Fibroblast of skin of left biceps (primary cell): ENCODE results near the gene CAP1.
"Not testable (repeated sequence)": the region's sequence is repeated elsewhere in the genome, so short reads cannot be mapped to it uniquely, and the experiment has no call there.

Experiments used
- DNase-seq, 2 experiments: peaks; one replicate each; pipeline ENCODE4 v3.0.0-alpha.2; 2013; ENCODE audit warnings: low read depth in 2 of 2

Gene CAP1, protein sequence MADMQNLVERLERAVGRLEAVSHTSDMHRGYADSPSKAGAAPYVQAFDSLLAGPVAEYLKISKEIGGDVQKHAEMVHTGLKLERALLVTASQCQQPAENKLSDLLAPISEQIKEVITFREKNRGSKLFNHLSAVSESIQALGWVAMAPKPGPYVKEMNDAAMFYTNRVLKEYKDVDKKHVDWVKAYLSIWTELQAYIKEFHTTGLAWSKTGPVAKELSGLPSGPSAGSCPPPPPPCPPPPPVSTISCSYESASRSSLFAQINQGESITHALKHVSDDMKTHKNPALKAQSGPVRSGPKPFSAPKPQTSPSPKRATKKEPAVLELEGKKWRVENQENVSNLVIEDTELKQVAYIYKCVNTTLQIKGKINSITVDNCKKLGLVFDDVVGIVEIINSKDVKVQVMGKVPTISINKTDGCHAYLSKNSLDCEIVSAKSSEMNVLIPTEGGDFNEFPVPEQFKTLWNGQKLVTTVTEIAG

DNA sequence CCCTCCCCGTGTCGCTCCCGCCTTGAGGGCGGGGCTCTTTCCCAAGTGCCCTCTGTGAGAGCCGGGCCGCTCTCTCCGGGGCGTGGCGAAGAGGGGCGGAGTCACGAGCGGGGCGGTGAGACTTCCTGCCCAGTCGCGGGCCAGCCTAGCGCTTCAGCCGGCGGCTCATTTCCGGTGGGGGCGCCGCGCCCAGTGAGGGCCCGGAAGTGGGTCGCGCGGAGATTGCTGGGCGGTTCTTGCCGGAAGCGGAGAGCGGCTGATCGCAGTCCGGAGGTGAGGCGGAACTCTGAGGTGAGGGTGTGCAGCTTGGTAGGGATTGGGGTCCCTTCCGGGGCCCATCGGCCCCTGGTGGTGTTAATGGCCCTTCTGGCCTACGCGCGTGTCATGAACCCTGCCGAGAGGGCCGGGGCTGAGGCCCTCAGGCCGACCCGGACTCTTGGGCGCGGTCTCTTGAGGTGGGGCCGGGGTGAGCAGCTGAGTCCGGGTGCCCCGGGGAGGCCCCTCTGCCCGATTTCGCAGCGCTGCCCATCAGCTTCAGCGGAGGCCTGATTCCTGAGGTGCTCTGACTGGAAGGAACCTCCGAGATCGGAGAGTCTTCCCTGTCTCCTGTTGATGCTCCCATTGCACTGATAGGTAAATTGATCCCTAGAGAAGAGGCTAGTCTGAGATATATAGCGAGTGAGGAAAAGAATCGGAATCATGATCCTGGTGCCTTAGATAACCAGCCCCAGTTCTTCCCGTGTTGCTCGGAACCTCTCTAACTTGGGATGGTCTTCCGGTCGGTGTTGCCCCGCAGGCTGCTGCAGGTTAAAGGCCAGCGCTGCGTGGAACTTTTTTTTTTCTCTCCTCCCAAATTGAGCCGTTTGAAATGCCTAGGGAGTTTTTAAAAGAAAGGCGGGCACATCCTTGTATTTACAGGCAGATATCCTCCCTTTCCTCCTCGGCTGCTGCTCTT lies at the start of gene CAP1:
CAP1 (plus strand) TSS at position 219 of the 955 bp plus-strand sequence. CDS start 18,618 bp downstream, outside the sequence.
- peak; percentile 96 to 97 for DNase-seq

DNA sequence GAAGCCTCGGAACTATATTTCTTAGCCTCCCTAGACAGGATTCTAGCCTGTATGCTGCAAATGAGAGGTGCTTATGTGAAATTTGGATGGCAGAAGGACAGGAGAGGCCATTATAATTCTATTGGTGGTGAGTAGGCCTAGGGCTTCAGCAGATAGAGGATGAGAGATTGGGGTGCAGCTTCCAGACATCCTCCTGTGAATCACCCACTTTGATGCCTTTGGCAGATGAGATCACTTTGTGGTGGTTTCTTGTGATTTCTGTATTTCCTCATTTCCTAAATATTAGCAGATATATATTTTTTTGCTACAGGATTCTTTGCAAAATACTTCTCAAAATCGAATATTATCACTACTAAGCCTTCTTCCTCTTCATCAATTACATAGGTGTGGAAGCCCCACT lies 48.3 kb upstream of the CAP1 start:
- no peak for DNase-seq

DNA sequence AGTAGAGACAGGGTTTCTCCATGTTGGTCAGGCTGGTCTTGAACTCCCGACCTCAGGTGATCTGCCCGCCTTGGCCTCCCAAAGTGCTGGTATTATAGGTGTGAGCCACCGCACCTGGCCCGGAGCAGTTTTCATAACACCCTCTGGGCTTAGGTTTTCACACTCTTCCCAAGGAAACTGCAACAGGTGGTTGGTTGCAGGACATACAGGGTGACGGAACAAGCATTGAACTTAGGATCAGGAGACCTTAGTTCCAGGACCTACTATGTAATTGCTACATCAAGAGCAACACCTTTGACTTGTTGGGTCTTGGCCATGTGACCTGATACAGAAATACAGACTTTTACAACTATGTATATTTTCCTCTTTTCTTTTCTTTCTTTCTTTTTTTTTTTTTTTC lies 47.6 kb upstream of the CAP1 start:
- no peak for DNase-seq

DNA sequence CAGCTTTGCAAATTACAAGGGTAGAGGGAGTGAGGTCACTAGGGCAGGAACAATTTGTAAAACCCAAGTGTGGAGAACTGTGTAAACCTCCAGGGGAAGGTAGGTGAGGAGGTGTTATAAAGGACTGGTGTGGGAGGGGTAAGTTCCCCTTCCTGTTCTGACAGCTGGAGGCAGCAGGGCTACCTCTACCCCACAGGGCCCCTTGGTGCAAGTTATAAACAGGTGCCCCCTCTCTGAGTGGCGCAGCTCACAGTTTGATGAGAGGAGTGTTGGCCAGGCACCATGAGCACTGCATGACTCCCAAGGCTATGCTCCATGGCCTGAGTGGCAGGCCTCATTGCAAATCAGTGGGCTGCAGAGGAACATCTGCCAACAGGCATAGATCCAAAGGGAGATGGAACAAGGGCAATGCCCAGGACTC lies 44.5 kb upstream of the CAP1 start:
- DNase-seq = no peak

DNA sequence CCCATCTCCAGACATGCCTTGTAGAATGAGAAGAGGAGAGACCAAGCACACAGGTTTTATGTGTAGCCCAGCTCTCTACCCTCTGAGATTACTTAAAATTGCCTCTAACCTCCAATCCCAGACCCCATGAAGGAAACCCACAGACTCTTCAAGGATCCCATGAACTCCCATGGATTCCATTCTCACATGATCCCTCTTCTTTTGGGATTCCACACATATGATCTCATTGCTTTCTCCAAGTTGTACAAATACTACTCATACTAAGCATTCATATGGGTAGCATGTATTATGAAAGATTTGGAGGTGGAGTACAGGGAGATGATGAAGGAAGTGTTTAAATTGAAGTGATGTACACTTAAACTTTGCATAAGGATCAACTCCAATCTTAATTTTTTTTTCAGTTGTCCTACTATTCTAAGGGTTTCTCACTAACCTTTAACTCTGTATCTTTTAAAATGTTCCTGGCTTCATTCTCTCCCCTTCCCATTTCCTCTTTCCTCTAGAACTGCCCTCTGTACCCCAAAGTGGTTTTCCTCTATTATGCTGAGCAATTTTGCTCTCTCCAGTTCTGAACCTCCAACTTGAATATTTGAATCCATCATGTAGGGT lies 44.0 kb upstream of the CAP1 start:
- no peak for DNase-seq

DNA sequence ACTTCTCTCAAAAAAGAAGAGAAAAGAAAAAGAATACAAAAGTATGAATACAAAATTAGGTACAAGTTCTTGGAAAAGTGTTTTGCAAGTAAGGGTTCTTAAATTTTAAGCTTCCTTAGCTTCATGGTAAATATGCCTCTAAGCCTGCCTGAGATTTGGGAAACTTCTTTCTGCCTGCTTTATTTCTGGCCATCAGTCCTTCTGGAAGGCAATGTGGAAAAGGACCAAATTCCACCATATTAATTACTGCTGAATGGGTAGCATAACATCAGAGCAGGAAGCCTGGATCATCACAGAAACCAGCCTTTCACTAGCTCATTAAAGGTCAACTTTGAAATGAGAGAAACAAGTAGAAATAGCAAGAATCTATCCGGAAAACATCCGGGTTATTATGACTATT lies 39.1 kb upstream of the CAP1 start:
- DNase-seq = no peak

DNA sequence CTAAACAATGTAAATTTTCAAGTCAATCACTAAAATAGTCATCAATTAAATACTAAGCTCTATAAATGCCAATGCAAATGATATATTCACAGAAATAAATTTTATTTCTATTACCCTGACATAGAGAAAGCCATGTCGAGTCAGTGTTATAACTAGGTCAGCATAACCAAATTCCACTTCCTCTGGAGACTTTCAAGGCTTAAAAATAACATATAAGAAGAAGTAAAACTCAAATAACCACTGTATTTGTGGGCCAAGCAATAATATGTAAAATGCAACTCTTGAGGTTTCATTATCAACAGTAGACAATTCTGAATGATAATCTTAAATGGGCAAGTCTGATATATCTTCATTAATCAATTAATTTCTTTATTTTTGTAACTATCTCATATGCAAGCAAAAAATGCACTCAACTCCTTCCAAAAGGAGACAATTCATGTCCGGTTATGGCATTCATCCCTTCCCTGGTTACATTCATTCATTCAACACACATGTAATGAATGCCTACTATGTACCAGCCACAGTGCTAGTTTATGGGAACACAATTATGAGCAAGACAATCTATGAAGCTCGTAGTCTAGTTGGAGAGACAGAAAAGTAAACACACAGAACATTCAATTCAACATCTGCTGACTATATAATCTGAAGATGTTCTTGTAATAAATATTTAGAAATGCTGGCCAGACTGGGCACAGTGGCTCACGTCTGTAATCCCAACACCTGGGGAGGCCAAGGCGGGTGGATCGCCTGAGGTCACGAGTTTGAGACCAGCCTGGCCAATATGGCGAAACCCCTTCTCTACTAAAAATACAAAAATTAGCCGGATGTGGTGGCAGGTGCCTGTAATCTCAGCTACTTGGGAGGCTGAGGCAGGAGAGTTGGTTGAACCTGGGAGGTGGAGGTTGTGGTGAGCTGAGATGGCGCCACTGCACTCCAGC lies 37.1 kb upstream of the CAP1 start:
- DNase-seq = no peak

DNA sequence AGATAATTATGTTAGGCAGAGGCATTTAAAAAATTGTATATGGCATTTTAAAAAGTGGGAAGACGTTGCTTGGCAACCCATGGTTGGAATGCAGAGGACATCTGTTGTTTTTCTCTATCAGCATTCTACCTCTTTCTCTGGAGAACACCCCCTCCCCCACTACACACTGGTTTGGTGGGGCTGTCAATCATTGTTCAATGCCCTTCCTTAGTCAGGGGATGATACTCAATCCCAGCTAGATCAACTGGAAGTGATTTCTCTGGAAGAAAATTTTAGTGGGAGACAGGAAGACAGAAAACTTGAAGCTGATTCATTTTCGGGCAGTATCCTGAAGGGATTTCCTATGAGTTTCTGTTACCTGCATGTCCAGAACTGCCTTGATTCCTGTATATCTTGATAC lies 35.7 kb upstream of the CAP1 start:
- DNase-seq = no peak

DNA sequence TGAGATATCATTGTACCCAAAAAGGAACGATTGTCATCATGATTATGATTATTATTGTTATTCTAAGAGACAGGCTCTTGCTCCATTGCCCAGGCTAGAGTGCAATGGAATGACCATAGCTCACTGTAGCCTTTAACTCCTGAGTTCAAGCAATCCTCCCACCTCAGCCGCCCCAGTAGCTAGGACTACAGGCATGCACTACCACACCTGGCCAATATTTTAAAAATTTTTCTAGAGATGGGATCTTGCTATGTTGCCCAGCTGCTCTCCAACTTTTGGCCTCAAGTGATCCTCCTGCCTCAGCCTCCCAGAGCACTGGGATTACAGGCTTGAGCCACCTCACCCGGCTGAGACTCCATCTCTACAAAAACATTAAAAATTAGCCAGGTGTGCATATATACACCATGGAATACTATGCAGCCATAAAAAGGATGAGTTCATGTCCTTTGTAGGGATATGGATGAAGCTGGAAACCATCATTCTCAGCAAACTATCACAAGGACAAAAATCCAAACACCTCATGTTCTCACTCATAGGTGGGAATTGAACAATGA lies 33.0 kb upstream of the CAP1 start:
- not testable (repeated sequence) for DNase-seq

DNA sequence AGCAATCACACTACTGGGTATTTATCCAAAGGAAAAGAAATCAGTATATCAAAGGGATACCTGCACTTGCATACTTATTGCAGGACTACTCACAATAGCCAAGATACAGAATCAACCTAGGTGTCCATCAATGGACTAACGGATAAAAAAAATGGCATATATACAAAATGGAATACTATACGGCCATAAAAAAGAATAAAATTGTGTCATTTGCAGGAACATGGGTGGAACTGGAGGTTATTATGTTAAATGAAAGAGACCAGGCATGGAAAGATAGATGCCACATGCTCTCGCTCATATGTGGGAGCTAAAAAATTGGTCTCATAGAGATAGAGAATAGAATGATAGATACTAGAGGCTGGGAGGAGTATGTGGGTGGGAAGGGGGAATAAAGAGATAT lies 29.3 kb upstream of the CAP1 start:
- DNase-seq = no peak

DNA sequence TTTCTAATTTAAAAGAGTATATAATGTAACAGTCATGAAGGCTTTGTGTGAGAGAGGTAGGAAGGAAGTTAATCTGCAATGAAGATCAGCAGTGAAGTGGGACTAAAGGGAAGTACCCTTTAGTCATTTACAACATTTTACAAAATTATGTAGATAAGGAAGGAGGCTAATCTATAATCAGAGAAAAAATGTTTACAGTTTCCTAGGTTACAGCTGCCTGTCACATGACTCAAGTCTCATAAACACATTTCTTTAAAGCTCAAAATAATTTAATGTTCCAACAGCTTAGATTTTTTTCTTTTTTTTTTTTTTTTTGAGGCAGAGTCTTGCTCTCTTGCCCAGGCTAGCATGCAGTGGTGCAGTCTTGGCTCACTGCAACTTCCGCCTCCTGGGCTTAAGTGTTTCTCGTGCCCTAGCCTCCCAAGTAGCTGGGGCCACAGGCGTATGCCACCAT lies 26.2 kb upstream of the CAP1 start:
- DNase-seq = no peak

DNA sequence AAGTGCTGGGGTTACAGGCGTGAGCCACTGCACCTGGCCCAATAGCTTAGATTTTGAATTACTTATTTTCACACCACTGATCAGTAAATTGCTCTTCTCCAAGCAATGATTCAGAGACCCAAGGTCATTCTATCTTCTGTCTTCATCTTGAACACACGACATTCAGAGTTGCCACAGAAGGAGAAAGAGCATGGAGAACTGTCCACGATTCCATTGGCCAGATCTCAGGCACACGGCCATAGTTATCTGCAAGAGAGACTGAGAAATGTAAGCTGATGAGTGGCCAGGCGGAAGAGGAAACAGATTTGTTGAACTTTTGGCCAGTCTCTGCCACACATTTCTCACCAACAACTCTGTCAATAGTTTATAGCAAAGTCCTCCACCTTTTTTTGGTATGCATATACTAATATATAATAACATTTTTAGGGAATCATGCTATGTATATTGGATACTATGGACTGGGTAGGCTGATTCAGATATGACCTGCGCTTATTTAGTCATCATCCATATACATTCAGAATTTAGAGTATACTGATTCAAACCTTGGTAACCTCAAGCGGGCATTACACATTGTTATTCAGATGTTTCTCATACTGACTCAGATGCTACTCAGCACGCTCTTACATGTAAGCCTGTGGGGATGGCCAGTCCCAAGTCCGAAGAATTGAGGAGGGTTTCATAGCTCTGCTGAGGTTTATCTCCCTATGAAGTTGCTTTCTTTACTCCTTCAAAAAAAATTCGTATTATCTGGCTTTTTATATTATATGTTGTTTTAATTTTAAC lies 25.5 kb upstream of the CAP1 start:
- peak; percentile 49 to 53 for DNase-seq

DNA sequence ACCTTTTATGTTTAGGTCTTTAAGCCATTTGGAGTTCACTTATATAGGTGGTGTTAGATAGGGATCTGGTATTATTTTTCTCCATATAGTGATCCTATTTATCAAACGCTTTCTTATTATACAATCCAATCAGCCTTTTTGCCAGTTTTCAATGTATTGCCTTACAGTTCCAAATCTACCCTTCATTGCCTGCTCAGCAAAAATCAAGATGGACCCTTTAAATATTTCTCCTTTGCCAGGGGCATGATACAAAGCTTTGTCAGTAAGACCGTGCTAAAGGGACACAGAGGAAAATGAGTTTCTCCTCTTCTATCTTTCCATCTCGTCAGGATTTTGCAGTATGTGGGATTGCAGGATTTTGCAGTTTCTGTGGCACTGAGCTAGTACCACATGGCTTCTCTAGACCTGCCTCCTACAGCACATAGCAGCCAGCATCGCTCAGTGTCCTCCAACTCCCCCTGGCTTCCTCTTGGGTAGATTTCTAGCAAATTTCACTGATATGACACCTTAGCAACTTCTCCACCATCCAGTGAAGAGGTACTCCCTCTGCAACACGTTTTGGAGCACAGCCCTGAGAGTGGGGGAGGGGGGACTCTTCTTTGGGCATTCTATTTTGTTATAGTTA lies 22.5 kb upstream of the CAP1 start:
- DNase-seq = no peak

DNA sequence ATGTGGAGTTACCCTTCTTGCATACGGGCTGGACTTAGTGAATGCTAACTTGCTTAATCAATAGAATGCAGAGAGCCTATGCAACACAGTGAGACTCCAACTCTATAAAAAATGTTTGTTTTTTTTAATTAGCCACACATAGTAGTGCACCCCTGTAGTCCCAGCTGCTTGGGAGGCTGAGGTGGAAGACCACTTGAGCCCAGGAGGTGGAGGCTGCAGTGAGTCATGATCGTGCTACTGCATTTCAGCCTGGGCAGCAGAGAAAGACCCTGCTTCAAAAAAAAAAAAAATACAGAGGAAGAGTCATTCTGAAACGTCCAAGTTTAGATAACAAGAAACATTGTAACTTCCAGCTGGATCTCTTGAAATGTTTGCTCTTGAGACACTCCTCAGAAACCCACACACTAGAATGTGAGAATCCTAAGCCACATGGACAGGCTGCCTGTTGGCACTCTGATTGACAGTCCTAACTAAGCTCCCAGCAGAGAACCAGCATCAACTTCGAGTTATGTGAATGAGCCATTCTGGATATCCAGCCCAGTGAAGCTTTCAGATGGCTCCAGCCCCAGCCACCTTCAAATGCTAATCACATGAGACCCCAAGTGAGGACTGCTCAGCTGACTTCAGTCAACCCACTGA lies 20.0 kb upstream of the CAP1 start:
- no peak for DNase-seq

DNA sequence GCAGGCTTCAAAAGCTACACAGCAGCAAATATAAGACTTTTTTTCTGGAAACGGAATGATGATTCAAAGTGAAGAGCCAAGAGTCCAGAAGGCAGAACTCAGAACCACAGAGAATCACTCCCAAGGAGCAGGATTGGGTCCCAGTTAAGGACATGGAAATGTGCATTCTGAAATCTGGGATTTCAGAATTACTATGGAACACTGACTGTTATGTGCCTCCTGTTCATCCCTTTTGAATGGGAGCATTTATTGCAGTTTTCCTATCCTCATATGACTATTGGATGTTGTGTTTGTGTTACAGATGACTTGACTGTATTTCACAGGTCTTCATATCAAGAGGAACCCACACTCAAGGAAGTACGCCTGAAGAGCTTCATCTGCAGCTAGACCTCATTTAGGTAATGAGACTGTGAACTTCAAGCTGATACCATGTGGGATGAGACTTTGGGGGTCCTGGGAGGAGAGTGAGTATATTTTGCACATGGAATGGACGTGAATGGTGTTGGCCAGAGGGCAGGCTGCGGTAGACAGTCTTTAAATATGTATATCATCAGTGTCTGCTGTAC lies 17.1 kb upstream of the CAP1 start:
- DNase-seq = no peak

DNA sequence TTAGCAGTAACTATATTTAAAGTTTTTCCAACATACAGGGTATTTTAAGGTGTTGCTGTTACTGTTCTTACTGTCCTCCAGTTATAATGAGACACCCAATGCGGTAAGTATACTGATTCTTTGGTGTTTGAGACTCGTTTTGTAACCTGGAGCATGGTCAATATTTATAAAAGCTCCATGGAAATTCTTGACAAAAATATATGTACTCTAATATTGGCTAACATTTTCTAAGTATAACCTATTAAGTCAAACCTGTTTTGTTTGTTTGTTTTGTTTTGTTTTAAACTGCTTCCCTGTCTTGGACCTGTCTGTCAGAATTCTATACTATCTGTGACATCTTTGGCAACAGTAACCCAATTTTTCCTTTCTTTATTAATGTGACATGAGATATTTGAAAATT lies 15.9 kb upstream of the CAP1 start:
- no peak for DNase-seq

DNA sequence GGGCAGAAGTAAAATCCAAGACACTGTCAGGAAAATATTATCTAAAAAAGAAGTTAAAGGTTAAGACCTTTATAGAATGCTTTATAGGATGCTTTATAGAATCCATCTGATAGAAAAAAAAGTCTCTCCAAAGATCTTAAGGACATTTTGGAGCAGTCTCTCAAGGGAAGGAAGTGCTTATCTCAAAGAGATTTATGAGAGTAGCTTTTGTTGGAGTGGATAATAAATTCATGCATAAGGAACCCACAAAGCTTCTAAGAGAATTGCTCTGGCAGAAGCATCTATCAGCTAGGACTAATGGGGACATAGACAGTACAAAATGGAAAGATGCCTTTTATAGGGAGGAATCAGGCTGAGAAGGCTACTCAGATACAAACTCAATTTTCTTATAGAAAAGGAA lies 12.9 kb upstream of the CAP1 start:
- DNase-seq = no peak

DNA sequence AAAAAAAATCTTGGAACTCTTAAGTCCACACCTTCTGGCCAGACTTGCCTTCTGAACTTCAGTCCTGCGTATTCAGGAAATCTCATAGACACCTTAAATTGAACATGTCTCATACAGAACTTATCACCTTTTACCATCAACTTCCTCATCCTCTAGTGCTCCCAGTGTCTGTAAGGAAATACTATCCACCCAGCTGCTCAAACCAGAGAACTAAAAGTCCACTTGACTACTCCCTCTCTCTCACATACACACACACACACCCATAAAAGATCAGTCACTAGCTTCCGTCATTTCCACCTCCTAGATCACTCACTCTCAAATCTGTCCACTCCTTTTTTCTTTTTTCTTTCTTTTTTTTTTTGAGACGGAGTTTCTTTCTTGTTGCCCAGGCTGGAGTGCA lies 10.9 kb upstream of the CAP1 start:
- DNase-seq = no peak
